Measurements from ENCODE around the gene TSPAN11. TPM values are rescaled to one million over a fixed set of nuclear protein-coding genes. Genes with fewer than 3 reads are reported as not detected.

Gene TSPAN11
- polyA plus RNA-seq, 2 of the 4 experiments (the other 2 are of a cell fraction), result 0.01 to 0.06 TPM

DNA sequence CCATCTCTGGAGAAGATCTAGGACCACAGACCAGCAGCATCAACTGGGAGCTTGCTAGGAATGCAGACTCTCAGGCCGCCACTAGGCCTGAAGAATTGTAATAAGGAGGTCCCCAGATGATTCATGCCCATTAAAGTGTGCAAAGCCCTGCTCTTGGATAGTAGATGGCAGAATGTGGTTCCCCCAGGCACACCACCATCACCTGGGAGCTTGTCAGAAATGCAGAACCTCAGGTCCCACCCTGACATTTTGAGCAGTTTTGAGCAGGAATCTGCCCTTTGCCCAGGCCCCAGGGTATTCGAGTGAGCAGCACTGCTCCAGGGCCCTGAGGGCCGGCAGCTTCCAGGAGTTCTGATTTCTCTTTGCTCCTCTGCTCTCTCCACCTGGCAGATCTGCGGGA is 64.9 kb downstream of the TSPAN11 start:
- WGBS (ENCODE audit: missing lambda C conversion rate), result 63% methylated on average over 4 of the region's 4 CpGs
- ChIA-PET CTCF (interaction anchor here (1.4 to 14.2 kb wide), 4 partner anchors 11 to 144 kb away, joined by 3 to 120 read pairs (median 15); no protein-coding TSS in a partner anchor), POLR2A (no interaction called here)
- no peak for FAIRE-seq
- Histone ChIP-seq H3K9me3 (no peaks in the 10 kb centered on the region), H3K27ac (no peak overlapping the region), H3K4me3 (no peak overlapping the region), H3K4me2 (no peak overlapping the region), H3K4me1 (no peaks in the 10 kb centered on the region)
- no peak for ATAC-seq
- no peak for DNase-seq (ENCODE audit: low read depth in 1 of 2, low spot score in 1 of 2)
- no peak for TF ChIP-seq RFX5 (IDR thresholded peaks at IDR 0.05)
- no peak for TF ChIP-seq CBX8 (IDR thresholded peaks at IDR 0.05)
- TF ChIP-seq, protein P1, sequence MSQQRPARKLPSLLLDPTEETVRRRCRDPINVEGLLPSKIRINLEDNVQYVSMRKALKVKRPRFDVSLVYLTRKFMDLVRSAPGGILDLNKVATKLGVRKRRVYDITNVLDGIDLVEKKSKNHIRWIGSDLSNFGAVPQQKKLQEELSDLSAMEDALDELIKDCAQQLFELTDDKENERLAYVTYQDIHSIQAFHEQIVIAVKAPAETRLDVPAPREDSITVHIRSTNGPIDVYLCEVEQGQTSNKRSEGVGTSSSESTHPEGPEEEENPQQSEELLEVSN (IDR thresholded peaks at IDR 0.05; ENCODE audit: borderline replicate concordance, low read depth), result no peak

DNA sequence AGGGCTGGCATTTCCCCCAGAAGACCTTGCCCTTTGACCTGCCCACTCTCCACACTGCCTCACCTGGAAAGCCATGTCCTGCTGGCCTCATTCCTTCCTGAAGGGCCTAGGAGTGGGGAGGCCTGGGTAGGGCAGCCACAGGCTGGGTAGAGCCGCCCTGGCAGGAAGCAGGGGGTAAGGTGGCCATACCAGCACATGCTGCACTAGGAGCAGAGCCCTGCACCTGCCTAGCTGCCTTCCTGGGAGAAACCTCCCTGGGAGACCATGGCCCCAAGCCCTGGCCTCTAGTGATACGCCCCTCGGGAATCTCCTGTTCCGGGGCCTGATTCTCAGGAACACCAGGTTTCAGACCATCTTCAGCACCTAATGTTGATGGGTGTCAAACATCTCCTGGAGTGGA is 65.8 kb downstream of the TSPAN11 start:
- no peak for TF ChIP-seq HDAC2 (IDR thresholded peaks at IDR 0.05)
- no peak for TF ChIP-seq FOSL2 (IDR thresholded peaks at IDR 0.05)
- TF ChIP-seq FOSL2 (CRISPR knock-in tag; IDR thresholded peaks at IDR 0.05), result no peak
- TF ChIP-seq BHLHE40 (IDR thresholded peaks at IDR 0.05; ENCODE audit: low read depth, low read length), result no peak
- no peak for TF ChIP-seq GATA3 (IDR thresholded peaks at IDR 0.05; ENCODE audit: borderline replicate concordance)
- TF ChIP-seq, protein P2, sequence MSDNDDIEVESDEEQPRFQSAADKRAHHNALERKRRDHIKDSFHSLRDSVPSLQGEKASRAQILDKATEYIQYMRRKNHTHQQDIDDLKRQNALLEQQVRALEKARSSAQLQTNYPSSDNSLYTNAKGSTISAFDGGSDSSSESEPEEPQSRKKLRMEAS (IDR thresholded peaks at IDR 0.05), result no peak
- no peak for TF ChIP-seq NPAS2 (CRISPR knock-in tag; IDR thresholded peaks at IDR 0.05; ENCODE audit: borderline replicate concordance)
- TF ChIP-seq EP300 (IDR thresholded peaks at IDR 0.05), result no peak
- TF ChIP-seq, protein P3, sequence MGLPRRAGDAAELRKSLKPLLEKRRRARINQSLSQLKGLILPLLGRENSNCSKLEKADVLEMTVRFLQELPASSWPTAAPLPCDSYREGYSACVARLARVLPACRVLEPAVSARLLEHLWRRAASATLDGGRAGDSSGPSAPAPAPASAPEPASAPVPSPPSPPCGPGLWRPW (IDR thresholded peaks at IDR 0.05), result no peak
- no peak for TF ChIP-seq RFX5 (IDR thresholded peaks at IDR 0.05)
- TF ChIP-seq, protein P4, sequence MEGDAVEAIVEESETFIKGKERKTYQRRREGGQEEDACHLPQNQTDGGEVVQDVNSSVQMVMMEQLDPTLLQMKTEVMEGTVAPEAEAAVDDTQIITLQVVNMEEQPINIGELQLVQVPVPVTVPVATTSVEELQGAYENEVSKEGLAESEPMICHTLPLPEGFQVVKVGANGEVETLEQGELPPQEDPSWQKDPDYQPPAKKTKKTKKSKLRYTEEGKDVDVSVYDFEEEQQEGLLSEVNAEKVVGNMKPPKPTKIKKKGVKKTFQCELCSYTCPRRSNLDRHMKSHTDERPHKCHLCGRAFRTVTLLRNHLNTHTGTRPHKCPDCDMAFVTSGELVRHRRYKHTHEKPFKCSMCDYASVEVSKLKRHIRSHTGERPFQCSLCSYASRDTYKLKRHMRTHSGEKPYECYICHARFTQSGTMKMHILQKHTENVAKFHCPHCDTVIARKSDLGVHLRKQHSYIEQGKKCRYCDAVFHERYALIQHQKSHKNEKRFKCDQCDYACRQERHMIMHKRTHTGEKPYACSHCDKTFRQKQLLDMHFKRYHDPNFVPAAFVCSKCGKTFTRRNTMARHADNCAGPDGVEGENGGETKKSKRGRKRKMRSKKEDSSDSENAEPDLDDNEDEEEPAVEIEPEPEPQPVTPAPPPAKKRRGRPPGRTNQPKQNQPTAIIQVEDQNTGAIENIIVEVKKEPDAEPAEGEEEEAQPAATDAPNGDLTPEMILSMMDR (IDR thresholded peaks at IDR 0.05), result no peak
- no peak for TF ChIP-seq JUN (IDR thresholded peaks at IDR 0.05)
- no peak for TF ChIP-seq ZFP36 (IDR thresholded peaks at IDR 0.05; ENCODE audit: borderline replicate concordance, partially characterized antibody)
- no peak for TF ChIP-seq RARB (CRISPR knock-in tag; IDR thresholded peaks at IDR 0.05)
- no peak for TF ChIP-seq POLR2AphosphoS2 (conservative IDR thresholded peaks at IDR 0.05; ENCODE audit: low read length)
- TF ChIP-seq MAZ (IDR thresholded peaks at IDR 0.05; ENCODE audit: borderline replicate concordance, low read depth, low read length), result no peak
- TF ChIP-seq PHF8 (IDR thresholded peaks at IDR 0.05; ENCODE audit: borderline replicate concordance, low read depth), result no peak
- TF ChIP-seq, protein P5, sequence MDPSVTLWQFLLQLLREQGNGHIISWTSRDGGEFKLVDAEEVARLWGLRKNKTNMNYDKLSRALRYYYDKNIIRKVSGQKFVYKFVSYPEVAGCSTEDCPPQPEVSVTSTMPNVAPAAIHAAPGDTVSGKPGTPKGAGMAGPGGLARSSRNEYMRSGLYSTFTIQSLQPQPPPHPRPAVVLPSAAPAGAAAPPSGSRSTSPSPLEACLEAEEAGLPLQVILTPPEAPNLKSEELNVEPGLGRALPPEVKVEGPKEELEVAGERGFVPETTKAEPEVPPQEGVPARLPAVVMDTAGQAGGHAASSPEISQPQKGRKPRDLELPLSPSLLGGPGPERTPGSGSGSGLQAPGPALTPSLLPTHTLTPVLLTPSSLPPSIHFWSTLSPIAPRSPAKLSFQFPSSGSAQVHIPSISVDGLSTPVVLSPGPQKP (IDR thresholded peaks at IDR 0.05; ENCODE audit: low read depth, low read length), result no peak
- no peak for TF ChIP-seq ESRRA (IDR thresholded peaks at IDR 0.05; ENCODE audit: borderline replicate concordance, low read length)
- no peaks in the 10 kb centered on the region for H3K4me1 ChIP-seq
- H3K4me2 ChIP-seq, result no peak overlapping the region
- ATAC-seq (no peak), FAIRE-seq (no peak), DNase-seq (ENCODE audit: low read depth in 1 of 2, low spot score in 1 of 2) (no peak)
- ChIA-PET CTCF (interaction anchor here (1.0 to 14.2 kb wide), 4 partner anchors 12 to 145 kb away, joined by 3 to 120 read pairs (median 15); no protein-coding TSS in a partner anchor), POLR2A (no interaction called here)
- no peaks in the 10 kb centered on the region for H3K9me3 ChIP-seq
- WGBS (ENCODE audit: missing lambda C conversion rate), result 89% methylated on average over 4 of the region's 4 CpGs
- H3K4me3 ChIP-seq, result no peak overlapping the region
- no peak overlapping the region for H3K27ac ChIP-seq

DNA sequence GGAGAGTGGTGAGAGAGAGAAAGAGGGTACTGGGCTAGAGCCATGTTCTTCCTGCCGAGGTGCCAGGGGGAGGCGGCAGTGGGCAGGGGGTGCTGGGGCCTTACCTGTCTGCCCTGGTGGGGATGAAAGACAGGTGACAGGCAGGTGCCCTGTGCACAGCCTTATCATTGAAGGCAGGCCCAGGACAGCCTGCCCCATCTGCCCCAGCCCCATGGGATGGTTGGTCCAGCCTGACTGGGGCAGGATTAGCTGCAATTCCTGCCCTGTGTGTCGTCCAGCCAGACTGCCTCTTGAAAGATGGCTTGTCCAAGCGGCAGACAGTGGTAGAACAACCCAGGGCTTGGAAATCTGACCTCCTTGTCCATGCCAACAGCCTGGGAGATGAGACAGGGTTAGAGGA is 67.2 kb downstream of the TSPAN11 start:
- no peak overlapping the region for H3K27ac ChIP-seq
- ChIA-PET CTCF (interaction anchor here (3.2 kb wide), 1 partner anchor 7 kb away, joined by 12 read pairs; no protein-coding TSS in a partner anchor), POLR2A (no interaction called here)
- no peak overlapping the region for H3K4me2 ChIP-seq
- no peaks in the 10 kb centered on the region for H3K9me3 ChIP-seq
- H3K4me3 ChIP-seq, result no peak overlapping the region
- 63% methylated on average over 4 of the region's 4 CpGs for WGBS (ENCODE audit: missing lambda C conversion rate)
- DNase-seq (ENCODE audit: low read depth in 1 of 2, low spot score in 1 of 2) (no peak), FAIRE-seq (no peak), ATAC-seq (peak in 1 of 2 experiments; percentile 11; a peak in 2 of 6 replicates)
- no peaks in the 10 kb centered on the region for H3K4me1 ChIP-seq
- TF ChIP-seq NPAS2 (CRISPR knock-in tag; IDR thresholded peaks at IDR 0.05; ENCODE audit: borderline replicate concordance) (no peak), FOSL2 (IDR thresholded peaks at IDR 0.05) (no peak), FOSL2 (CRISPR knock-in tag; IDR thresholded peaks at IDR 0.05) (no peak), CBX2 (IDR thresholded peaks at IDR 0.05; ENCODE audit: borderline replicate concordance, low read depth) (no peak), ZFP36 (IDR thresholded peaks at IDR 0.05; ENCODE audit: borderline replicate concordance, partially characterized antibody) (no peak), POLR2AphosphoS2 (conservative IDR thresholded peaks at IDR 0.05; ENCODE audit: low read length) (no peak), TFCP2L1 (CRISPR knock-in tag; IDR thresholded peaks at IDR 0.05) (no peak), HOXB13 (CRISPR knock-in tag; IDR thresholded peaks at IDR 0.05; ENCODE audit: low read depth) (no peak), RFX5 (IDR thresholded peaks at IDR 0.05) (no peak), CBX8 (IDR thresholded peaks at IDR 0.05) (no peak), ESRRA (IDR thresholded peaks at IDR 0.05; ENCODE audit: borderline replicate concordance, low read length) (no peak), CHD2 (IDR thresholded peaks at IDR 0.05; ENCODE audit: low read length, partially characterized antibody) (no peak)
- TF ChIP-seq, protein P3 (IDR thresholded peaks at IDR 0.05), result no peak
- TF ChIP-seq, protein P6, sequence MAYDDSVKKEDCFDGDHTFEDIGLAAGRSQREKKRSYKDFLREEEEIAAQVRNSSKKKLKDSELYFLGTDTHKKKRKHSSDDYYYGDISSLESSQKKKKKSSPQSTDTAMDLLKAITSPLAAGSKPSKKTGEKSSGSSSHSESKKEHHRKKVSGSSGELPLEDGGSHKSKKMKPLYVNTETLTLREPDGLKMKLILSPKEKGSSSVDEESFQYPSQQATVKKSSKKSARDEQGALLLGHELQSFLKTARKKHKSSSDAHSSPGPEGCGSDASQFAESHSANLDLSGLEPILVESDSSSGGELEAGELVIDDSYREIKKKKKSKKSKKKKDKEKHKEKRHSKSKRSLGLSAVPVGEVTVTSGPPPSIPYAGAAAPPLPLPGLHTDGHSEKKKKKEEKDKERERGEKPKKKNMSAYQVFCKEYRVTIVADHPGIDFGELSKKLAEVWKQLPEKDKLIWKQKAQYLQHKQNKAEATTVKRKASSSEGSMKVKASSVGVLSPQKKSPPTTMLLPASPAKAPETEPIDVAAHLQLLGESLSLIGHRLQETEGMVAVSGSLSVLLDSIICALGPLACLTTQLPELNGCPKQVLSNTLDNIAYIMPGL (CRISPR knock-in tag; IDR thresholded peaks at IDR 0.05; ENCODE audit: borderline replicate concordance), result no peak
- TF ChIP-seq, protein P1 (IDR thresholded peaks at IDR 0.05; ENCODE audit: borderline replicate concordance, low read depth), result no peak

Data from A549 (cell line).